ENCODE results near the gene ZNF66. TPM values are rescaled to one million over a fixed set of nuclear protein-coding genes. Genes with fewer than 3 reads are reported as not detected.
A peak's percentile ranks its signal among the peaks of the same experiment; 100 is the strongest.
"Not testable (repeated sequence)": the region's sequence is repeated elsewhere in the genome, so short reads cannot be mapped to it uniquely, and the experiment has no call there.

Gene ZNF66
- polyA plus RNA-seq (ENCODE audit: insufficient read length in 4 of 4), result 1 to 10 TPM; 3.8 to 9.3 (median 6.1) TPM

DNA sequence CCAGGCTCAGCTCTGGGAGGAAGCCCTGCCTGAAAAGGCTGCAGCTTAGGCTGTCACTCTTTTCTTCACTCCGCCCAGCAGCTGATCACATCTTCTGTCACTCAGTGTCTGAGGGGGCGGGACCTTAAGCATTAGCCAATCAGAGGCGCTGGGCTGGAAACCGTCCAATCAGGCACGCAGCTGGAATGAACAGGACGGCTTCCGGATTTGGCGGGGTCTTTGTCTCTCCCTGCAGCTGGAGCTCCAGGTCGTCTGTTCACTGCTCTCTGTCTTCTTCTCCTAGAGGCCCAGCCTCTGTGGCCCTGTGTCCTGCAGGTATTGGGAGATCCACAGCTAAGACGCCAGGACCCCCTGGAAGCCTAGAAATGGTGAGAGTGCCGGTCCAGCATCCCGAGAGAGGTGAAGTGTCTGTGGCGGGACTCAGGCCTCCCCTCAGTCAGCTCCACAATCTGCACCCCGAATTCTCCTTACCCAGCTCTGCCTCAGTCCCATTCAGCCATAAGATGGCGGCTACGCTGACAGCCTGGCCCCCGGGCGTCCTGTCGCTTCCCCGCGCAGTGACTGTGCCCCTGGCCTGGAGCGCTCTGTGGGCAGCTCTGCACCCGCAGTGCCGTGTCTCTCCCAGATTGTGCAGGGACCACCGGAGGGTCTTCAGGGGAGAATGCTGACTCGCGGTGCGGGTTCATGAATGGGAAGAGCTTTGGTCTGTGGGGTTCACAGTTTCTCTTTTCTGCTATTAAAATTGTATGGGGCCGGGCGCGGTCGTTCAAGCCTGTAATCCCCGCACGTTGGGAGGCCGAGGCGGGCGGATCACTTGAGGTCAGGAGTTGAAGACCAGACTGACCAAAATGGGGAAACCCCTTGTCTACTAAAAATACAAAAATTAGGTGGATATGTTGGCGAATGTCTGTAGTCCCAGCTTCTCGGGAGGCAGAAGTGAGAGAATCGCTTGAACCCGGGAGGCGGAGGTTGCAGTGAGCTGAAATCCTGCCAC, at the start of gene ZNF66:
TSS of gene ZNF66 (plus strand) at position 222 of the 994 bp plus-strand sequence. CDS start at position 366, 144 bp downstream.
- peak; percentile 82 to 99 (median 92) for DNase-seq (ENCODE audit: low read depth in 4 of 4, low spot score in 2 of 4)

DNA sequence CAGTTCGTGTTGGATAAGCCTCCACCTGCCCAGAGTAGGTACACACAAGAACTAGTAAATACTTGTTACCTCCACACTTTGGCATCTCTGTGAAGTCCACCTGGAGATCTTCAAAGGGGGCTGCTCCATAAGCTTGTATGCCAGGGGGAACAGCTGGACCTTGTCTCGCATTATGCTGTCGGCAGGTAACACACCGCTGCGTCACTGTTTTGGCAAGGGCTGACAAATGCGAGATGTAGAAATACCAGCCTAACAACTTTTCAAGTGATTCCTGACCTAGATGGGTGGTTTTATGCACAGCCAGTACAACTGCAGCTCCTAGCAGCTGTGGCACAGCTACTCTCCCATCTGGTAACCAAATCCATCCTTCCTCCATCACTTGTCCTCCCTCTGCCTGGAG, 25.9 kb upstream of the ZNF66 start:
- DNase-seq (ENCODE audit: low read depth in 4 of 4, low spot score in 2 of 4), result peak in 2 of 4 donors; percentile 4

DNA sequence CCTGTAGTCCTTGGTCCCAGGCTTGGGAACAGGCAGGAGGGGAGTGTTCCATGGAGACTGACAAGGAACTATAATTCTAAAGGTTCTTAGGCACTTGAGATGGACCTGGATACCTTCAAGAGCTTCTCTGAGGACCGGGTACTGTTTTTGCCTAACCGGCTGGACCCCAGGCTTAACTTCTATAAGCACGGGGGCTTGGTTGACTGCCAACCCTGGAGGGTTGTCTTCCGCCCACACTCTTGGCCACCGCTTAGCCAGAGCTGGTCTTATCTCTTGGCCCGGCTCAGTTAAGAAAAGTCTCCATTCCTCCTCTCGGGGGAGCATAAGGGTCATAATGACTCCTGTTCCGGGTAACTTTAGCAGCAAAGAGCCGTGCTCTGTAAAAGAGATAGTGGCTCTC, 23.8 kb upstream of the ZNF66 start:
- DNase-seq (ENCODE audit: low read depth in 4 of 4, low spot score in 2 of 4), result not testable (repeated sequence)

DNA sequence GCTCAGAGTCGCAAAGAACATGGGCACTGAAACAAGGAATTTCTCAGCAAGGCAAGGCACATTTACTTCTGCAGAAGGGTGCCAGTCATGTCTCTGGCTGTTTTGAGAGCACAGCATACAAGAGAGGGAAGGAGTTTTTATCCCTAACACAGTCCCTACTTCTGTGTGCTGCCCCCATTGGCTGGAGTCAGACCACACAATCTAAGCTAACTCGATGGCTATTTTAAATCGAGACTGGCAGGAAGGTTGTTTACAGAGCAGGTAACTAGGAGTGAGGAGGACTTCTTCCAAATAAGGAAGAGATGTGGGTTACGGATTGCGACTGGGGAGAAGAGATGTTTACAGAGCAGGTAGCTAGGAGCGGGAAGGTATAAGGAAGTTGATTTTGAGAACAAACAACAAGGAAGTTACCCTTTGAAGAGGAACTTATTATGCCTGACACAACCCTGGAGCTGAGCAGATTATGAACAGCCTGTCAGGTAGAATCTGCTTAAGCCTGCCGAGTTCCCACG, 6.8 kb upstream of the ZNF66 start:
- not testable (repeated sequence) for DNase-seq (ENCODE audit: low read depth in 4 of 4, low spot score in 2 of 4)

DNA sequence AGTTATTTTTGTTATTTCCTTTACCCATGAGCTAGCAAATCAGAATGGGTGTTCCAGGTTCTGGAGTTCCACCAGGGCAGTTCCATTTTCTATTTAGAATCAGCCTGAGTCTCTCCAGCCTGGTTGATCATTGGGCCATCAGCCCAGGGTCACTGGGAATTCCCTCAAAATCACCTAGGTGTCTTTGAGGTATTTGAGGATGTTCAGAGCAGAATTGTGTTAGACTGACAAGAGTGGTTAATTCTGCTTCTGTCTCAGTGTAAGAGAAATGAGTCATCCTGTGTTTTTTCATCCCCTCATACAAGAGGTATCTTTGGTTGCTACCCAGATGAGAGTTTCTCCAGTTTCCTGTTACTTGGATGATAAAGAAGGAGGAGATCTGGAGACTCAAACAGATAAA, 11.7 kb downstream of the ZNF66 start:
- DNase-seq (ENCODE audit: low read depth in 4 of 4, low spot score in 2 of 4), result no peak

DNA sequence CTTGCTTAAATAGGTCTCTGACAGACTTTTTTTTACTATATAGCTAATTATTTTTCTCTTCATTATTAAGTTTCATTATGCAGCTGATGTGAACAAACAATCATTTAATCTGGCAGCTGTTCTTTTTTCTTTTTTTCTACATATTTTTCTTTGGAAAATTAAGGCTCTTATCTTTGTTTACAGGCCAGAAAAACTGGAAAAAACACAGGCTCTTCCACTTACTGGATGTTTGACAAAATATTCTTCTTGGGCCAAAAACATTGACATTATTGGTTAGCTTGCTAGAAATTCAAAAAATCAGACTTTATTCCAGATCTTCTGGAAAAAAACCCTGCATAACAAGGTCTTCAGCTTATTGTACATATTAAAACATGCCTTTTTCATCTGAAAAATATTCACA, 15.7 kb downstream of the ZNF66 start:
- DNase-seq (ENCODE audit: low read depth in 4 of 4, low spot score in 2 of 4), result no peak

DNA sequence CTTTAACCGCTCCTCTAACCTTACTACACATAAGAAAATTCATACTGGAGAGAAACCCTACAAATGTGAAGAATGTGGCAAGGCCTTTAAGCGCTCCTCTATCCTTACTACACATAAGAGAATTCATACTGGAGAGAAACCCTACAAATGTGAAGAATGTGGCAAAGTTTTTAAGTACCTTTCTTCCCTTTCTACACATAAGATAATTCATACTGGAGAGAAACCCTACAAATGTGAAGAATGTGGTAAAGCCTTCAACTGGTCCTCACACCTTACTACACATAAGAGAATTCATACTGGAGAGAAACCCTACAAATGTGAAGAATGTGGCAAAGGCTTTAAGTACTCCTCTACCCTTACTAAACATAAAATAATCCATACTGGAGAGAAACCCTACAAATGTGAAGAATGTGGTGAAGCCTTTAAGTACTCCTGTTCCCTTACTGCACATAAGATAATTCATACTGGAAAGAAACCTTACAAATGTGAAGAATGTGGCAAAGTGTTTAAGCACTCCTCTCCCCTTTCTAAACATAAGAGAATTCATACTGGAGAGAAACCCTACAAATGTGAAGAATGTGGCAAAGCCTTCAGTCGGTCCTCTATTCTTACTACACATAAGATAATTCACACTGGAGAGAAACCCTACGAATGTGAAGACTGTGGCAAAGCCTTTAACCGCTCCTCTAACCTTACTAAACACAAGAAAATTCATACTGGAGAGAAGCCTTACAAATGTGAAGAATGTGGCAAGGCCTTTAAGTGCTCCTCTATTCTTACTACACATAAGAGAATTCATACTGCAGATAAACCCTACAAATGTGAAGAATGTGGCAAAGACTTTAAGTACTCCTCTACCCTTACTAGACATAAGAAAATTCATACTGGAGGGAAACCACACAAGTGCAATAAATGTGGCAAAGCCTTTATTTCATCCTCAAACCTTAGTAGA, 30.5 kb downstream of the ZNF66 start:
- DNase-seq (ENCODE audit: low read depth in 4 of 4, low spot score in 2 of 4), result not testable (repeated sequence)

DNA sequence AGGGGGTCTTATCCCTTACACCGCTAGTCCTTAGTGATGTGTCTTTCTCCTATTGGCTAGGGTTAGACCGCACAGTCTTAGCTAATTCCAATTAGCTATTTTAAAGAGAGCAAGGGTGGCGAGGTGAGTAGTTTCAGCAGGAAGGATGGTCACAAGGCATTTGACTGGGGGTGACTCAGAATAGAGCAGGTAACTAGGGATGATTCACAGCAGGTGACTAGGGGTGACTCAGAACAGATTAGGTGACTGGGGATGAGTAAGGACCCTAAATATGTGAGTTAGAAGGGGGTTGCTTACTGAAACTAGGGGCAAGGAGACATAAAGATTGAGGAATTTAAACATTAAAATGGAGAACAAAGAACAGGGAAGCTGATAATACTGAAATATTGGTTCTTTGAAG, 64.3 kb downstream of the ZNF66 start:
- no peak for DNase-seq (ENCODE audit: low read depth in 4 of 4, low spot score in 2 of 4)

Other genes with a start within 250 kb of the ZNF66 start
- gene ZNF737, start 210.5 kb upstream of the ZNF66 start, polyA plus RNA-seq (ENCODE audit: insufficient read length in 4 of 4), result 10 to 100 TPM; 26.1 to 38.5 (median 37.0) TPM
- gene ZNF626, start 114.7 kb upstream of the ZNF66 start, polyA plus RNA-seq (ENCODE audit: insufficient read length in 4 of 4), result 10 to 100 TPM; 22.0 to 31.6 (median 25.9) TPM
- gene ZNF85, start 146.9 kb downstream of the ZNF66 start, polyA plus RNA-seq (ENCODE audit: insufficient read length in 4 of 4), result 10 to 100 TPM; 16.3 to 24.0 (median 19.1) TPM
- 10 to 100 TPM in 3 of 4 donors, 1 to 10 TPM in 1; 9.7 to 11.8 (median 10.0) TPM for gene ZNF430, start 244.4 kb downstream of the ZNF66 start, polyA plus RNA-seq (ENCODE audit: insufficient read length in 4 of 4)

All from left renal cortex interstitium (tissue), 4 donors.